Kidney glomerular epithelial cell (primary cell): ENCODE results near the gene RFTN1.

Experiments
- DNase-seq: peaks from one replicate; lab custom pipeline; 2025; lab: John Stamatoyannopoulos, UW

Gene RFTN1

GRCh38 chr3:16528581-16528993, 15.1 kb upstream of the RFTN1 start:
- no peak for DNase-seq

GRCh38 chr3:16528106-16528505, 14.6 kb upstream of the RFTN1 start:
- DNase-seq, result no peak

- no peak for DNase-seq
These were observed 10.7 kb upstream of the RFTN1 start for GRCh38 chr3:16524196-16524595.

- DNase-seq, result no peak
These were observed 10.3 kb upstream of the RFTN1 start for GRCh38 chr3:16523778-16524177.

- DNase-seq, result no peak
These were observed 9.3 kb upstream of the RFTN1 start for GRCh38 chr3:16522834-16523233.

- no peak for DNase-seq
These were observed 7.7 kb upstream of the RFTN1 start for GRCh38 chr3:16520970-16521881.

GRCh38 chr3:16520241-16520969, 6.9 kb upstream of the RFTN1 start:
- DNase-seq, result no peak

- DNase-seq, result peak; percentile 48
These were observed 3.4 kb upstream of the RFTN1 start for GRCh38 chr3:16516695-16517481.

GRCh38 chr3:16515885-16516420, 2.5 kb upstream of the RFTN1 start:
- DNase-seq, result no peak

- no peak for DNase-seq
These were observed 1.4 kb upstream of the RFTN1 start for GRCh38 chr3:16514755-16515353.

GRCh38 chr3:16514021-16514700, 662 bp upstream of the RFTN1 start:
- no peak for DNase-seq

GRCh38 chr3:16512435-16513140, 911 bp downstream of the RFTN1 start:
- DNase-seq, result no peak

GRCh38 chr3:16511681-16512434, 1.6 kb downstream of the RFTN1 start:
- DNase-seq, result peak; percentile 85

GRCh38 chr3:16510620-16511319, 2.7 kb downstream of the RFTN1 start:
- no peak for DNase-seq

- no peak for DNase-seq
These were observed 3.5 kb downstream of the RFTN1 start for GRCh38 chr3:16509721-16510619.

GRCh38 chr3:16508591-16508995, 4.9 kb downstream of the RFTN1 start:
- no peak for DNase-seq

GRCh38 chr3:16508243-16508578, 5.3 kb downstream of the RFTN1 start:
- DNase-seq, result no peak

- no peak for DNase-seq
These were observed 5.8 kb downstream of the RFTN1 start for GRCh38 chr3:16507578-16508242.
